Stimulated activated CD8-positive, alpha-beta memory T cell treated with anti-CD3 and anti-CD28 coated beads, Interleukin-12 subunit alpha, Interleukin-12 subunit beta, amount 100 ng/mL, for 24 hours (primary cell): Measurements from ENCODE around the gene LVRN.
"Not testable (repeated sequence)": the region's sequence is repeated elsewhere in the genome, so short reads cannot be mapped to it uniquely, and the experiment has no call there.

Experiments used
- DNase-seq: peaks from one replicate; pipeline ENCODE4 v3.0.0-alpha.2; 2020; ENCODE audit errors: extremely low read depth

Gene LVRN

DNA sequence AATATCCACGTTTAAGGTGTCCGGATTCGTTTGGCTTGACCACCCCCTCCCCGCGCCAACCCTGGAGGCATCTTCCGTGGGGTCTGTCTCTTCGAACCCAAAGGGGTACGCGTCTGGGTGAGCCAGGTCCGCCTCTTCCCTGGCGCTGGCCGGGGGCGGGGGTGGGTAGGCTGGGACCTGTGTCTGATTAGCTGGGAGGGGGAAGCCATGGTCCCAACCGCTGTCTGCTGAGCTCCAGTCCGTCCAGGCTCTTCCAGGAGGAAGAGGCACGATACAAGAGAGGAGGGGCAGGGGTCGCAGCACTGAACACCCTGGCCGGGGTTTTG lies at the start of gene LVRN:
TSS of gene LVRN (plus strand) at position 237 of the 326 bp plus-strand sequence. CDS start 143 bp downstream, outside the sequence.
- no peak for DNase-seq

DNA sequence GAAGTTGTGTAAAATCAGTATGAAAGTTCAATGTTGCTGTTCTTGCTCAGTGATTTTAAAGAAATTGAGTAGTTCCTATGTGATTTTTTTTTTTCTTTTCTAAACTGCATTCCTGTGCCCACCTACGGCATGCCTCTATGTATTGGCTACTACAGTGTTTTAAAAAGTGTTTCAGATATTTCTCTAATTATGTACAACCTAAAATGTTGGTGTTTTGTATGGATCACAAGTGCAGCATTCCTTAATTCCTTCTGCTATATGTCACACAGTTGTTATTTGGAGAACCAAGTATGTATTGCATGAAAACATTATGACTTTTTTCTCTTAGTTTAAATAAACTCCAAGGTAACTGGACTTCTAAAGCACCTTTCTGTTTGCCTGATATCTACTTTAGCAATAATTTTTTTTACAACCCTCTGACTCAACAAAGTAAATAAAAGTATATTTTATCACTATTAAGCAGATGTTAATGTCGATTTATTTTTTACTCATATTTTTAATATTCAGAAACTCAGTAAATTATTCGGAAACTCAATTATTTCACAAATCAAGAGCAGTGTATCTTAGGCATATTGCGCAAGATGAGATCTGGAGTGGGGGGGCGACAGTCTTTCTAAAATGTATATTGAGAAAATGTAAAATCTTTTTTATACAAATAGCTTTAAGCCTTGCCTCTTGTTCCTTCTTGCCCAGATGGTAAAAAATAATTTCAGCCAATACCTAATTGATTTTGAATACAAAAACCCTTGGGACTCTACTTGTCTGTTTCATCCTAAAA lies 48.5 kb upstream of the LVRN start:
- DNase-seq: not testable (repeated sequence)

DNA sequence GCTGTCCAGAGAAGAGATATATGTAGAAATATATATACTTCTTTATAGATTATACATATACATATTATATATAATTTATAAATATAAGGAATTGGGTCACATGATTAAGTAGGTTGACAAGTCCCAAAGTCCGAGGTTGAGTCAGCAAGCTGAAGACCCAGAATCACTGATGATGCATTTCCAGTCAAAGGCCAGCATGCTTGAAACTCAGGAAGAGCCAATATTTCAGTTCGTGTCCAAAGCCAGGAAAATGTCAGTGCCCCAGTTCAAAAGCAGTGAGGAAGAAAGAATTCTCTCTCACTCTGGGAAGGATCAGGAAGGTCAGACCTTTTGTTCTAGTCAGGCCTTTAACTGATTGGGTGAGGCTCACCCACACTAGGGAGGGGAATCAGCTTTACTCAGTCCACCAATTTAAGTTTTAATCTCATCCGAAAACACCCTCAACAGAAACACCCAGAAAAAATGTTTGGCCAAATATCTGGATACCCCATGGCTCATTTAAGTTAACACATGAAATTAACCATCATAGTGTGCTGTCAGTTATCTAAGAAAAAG lies 42.0 kb upstream of the LVRN start:
- no peak for DNase-seq

DNA sequence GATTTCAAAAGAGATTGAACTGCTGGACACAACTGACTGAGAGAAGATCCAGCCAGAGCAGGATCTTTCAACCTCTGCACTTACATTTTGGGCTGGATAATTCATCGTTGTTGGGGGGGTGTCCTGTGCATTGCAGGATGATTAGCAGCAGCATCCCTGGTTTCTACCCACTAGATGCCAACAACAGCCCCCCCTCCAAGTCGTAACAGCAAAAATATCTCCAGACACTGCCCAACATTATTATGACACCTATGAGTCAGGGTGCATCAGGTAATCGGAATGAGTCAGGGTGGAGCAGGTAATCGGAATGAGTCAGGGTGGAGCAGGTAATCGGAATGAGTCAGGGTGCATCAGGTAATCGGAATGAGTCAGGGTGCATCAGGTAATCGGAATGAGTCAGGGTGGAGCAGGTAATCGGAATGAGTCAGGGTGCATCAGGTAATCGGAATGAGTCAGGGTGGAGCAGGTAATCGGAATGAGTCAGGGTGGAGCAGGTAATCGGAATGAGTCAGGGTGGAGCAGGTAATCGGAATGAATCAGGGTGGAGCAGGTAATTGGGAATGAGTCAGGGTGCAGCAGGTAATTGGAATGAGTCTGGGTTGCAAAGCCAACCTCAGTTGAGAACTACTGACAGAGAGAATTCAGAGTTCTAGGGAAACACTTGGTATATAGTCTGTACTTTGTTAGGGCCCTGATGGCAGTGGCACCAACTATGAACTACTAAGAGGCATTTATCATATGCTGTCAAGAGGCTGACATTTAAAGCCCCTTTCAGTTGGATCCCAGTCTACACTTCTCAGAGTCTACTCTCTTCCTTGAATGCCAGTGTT lies 33.5 kb upstream of the LVRN start:
- not testable (repeated sequence) for DNase-seq

DNA sequence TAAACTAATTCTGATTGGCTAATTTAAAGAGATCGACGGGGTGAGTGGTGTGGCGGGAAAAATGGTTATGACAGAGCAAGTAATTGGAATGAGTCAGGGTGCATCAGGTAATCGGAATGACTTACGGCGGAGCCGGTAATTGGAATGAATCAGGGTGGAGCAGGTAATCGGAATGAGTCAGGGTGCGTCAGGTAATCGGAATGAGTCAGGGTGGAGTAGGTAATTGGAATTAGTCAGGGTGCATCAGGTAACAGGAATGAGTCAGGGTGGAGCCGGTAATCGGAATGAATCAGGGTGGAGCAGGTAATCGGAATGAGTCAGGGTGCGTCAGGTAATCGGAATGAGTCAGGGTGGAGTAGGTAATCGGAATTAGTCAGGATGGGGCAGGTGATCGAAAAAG lies 32.1 kb upstream of the LVRN start:
- not testable (repeated sequence) for DNase-seq

DNA sequence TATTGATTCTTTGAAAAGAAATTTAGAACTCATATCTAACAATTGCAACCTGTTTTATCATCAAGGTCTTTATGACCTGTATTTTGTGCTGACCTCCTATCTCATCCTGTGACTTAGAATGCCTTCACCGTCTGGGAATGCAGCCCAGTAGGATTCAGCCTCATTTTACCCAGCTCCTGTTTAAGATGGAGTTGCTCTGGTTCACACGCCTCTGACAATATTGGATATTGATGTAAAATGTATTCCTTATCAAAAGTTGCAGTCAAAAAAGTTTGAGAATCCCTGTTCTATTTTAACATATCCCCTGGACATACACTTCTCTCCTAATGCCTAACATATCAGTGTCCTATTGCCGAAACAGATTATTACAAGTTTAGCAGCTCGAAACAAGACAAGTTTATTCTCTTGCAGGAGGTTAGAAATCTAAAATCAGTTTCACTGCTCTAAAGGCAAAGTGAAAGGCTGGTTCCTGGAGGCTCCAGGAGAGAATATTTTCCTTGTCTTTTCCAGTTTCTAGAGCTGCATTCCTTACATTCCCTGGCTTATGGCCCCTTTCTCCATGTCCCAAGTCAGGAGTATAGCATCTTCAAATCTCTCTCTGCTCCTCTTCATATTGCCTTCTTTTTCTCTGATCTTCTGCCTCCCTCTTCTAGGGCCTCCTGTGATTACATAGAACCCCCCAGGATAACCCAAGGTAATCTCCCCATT lies 31.5 kb upstream of the LVRN start:
- no peak for DNase-seq

DNA sequence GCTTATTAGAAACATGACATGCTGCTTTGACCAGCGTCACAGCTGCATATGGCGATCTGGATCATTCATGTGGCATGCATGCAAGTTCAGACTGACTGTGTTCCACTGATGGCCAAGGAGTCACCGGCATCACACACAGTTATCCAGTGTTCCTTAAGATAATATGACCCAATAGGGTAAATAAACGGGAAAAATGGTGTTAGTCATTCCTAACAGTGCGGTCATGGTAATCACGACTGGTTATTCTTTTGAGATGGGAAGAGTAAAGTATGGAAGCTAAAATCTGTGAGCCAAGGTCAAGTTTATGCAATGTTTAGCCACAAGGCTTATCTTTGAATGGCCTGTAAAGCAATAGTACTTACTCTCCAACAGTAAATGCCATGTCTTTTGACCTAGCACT lies 29.3 kb upstream of the LVRN start:
- no peak for DNase-seq

- DNase-seq: no peak
These were observed 27.8 kb upstream of the LVRN start for GRCh38 chr5:115934388-115934974.

- DNase-seq: no peak
These were observed 26.2 kb upstream of the LVRN start for GRCh38 chr5:115936031-115936430.

DNA sequence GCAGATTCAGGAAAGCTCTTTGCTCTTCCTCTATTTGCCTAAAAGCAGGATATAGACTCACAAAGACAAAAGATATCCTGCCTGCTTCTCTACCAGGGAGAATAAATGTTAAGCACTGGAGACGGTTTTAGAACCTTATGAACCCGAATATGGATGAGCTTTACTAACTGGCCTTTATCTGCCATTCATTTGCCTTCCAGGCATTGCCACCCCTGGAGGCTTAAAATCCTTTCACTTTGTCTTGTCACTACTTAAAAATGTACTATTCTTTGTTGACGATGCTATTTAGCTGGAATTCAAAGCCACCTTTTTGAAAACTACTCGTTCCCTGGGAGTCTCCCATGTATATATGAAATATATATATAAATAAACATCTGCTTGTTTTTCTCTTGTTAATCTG lies 23.2 kb upstream of the LVRN start:
- no peak for DNase-seq

DNA sequence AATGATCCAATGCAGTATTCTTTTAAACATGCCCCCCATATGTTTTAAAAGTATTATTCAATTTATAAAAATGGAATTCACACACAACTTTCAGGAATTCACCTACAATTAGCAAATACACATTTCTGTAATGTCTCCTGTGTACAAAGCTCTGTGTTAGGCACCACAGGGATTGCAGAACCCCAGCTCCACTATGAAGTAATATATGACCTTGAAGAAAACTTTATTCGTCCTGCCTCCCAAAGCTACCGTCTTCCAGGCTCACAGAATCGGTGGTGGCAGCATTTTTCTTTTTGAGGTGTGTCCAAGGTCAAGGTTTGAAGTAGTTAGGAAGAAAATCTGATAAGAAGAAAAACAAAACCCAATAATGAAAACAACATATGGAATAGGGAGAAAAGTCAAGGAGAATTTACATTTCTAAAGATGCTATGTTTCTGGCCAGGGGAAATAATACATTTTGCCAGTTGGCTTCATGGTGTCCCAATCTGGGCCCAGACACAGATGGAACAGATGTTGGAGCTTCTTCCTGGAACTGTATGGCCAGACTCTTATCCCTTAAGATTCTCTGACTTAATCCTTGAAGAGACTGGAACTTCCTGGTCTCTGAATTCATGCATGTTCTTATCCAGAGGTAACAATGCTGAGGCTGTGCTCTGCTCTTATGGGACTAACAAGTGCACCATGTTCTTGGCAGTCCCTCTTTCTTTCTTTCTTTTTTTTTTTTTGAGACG lies 22.0 kb upstream of the LVRN start:
- no peak for DNase-seq

DNA sequence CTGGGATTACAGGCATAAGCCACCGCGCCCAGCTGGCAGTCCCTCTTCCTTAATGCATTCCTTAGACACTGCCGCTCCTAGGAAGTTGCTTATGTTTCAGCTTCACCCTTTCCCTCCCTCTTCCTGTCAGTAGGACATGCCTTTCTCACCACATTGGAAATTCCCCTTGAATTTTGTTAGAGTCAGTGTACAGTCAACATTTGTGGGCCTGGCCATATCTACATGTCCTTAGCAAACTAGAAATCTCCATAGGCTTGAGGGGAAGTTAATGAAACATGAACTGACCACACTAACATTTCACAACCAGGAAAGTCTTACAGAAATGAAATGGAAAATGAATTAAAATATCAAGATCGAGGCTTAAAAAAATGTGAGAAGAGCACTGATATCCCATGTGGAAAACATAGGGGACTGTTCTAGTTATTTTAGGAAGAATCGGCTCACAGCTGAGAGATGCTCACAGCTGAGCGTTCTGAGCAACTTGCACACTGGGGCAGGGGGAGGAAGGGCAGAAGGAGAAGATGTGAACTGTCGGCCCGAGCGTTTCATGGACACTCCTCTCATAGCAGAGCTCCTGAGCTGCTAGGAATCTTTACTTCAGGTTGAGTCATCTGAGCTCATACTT lies 21.1 kb upstream of the LVRN start:
- DNase-seq: no peak

GRCh38 chr5:115944501-115944900 lies 17.8 kb upstream of the LVRN start:
- DNase-seq: no peak

- no peak for DNase-seq
These were observed 15.6 kb upstream of the LVRN start for GRCh38 chr5:115946655-115947054.

GRCh38 chr5:115947260-115947659 lies 15.0 kb upstream of the LVRN start:
- no peak for DNase-seq

DNA sequence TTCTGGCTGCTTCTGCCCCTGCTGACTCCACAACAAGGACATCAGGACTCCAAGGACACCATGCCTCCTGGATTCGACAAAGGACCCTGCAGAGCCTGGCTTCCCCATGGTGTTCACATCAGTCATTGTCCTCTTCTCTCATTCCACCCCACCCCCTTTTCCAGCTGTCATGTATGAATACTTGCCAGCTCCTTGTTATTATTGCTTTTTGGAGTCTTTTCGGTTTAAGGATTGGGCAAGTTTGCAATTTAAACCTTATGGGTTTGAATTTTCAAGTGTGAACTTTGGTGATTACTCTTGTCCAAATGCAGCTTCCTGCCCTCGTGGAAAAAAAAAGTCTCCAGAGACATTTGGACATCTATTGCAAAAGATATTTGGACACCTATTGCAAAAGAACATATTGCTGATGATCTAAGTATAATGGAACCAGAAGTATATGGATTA lies 14.2 kb upstream of the LVRN start:
- no peak for DNase-seq

- no peak for DNase-seq
These were observed 13.2 kb upstream of the LVRN start for GRCh38 chr5:115949096-115949495.

DNA sequence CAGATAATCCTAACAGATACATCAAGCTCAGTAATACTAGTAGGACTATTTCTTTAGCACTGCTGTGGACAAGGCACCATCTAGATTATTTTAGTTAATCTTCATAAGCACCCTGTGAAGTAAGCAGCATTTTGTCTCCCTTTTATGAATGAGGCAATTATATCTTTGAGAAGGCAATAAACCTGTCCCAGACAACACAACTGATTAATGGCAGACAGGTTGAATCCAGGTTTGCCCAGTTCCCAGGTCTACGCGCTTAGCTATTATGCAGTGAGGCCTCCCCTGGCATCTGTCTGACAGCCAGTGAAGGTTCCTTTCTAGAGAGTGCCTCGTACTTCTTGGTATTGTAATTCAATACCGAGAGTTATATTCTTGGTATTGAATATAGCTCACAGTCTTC lies 9.7 kb upstream of the LVRN start:
- no peak for DNase-seq

DNA sequence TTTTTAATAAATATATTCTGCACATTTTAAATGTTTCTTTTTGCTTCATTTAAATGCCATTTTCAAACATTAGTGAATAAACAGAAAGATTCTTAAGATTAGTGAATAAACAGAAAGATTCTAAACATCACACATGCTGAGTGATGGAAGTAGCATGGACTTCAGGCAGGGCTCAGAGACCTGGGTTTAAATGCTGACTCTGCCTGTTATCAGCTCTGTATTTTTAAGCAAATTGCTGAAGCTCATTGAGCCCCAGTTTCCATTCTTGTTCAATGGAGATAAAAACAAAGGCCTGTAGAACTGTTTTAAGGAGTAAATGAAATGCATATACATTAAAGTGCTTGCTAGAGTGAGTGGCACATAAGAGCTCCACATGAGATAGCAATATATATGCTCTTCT lies 8.1 kb upstream of the LVRN start:
- no peak for DNase-seq

GRCh38 chr5:115956957-115957356 lies 5.3 kb upstream of the LVRN start:
- no peak for DNase-seq
